Measurements from ENCODE around the gene POLDIP2. TPM values are rescaled to one million over a fixed set of nuclear protein-coding genes. Genes with fewer than 3 reads are reported as not detected.

POLDIP2 gene
- total and polyA plus RNA-seq, 2 of the 13 experiments (the other 11 are each of a cell fraction or from before 2014, with no cell fraction given): 85.9 to 114 TPM

GRCh38 chr17:28386391-28386790 lies 29.1 kb upstream of the POLDIP2 start:
- H2AFZ ChIP-seq (ENCODE audit: low read length): no peak overlapping the region
- H3K36me3 ChIP-seq (replicated peaks in 1 of 2; ENCODE audit: control insufficient read depth in 1 of 2, insufficient read depth in 2 of 2, low read length in 2 of 2): no peaks in the 10 kb centered on the region
- no peaks in the 10 kb centered on the region for H4K20me1 ChIP-seq (ENCODE audit: insufficient read depth, low read length)
- DNase-seq (ENCODE audit: low spot score) (no peak), FAIRE-seq (no peak), ATAC-seq (no peak)
- CTCF ChIA-PET (ENCODE audit: low intra/inter-chr PET ratio, low total read pairs): no interaction called here
- no peak overlapping the region for H3K9ac ChIP-seq (ENCODE audit: insufficient read depth, low read depth, low read length)
- in situ Hi-C loops (cut with HindIII; ENCODE audit: extremely low pct_ligation_motif_present, low pct_unique_long_range_greater_than_20kb) (no loop called here), intact Hi-C loops (cut with micrococcal nuclease; ENCODE audit: unreplicated experiment) (no loop called here)
- H3K27me3 ChIP-seq (ENCODE audit: control insufficient read depth in 1 of 2, insufficient read depth in 2 of 2, low read length in 2 of 2): no peaks in the 10 kb centered on the region
- no peaks in the 10 kb centered on the region for H3K9me3 ChIP-seq (ENCODE audit: low read length)
- H3K4me2 ChIP-seq (ENCODE audit: low read depth, low read length): no peak overlapping the region
- no peak overlapping the region for H3K4me3 ChIP-seq (replicated peaks in 1 of 3; ENCODE audit: insufficient read depth in 1 of 3, low read depth in 2 of 3, low read length in 3 of 3)
- TF ChIP-seq DMAP1 (CRISPR knock-in tag; IDR thresholded peaks at IDR 0.05) (no peak), ZNF280B (CRISPR knock-in tag; IDR thresholded peaks at IDR 0.05; ENCODE audit: borderline replicate concordance) (no peak), ZNF10 (CRISPR knock-in tag; IDR thresholded peaks at IDR 0.05; ENCODE audit: borderline replicate concordance, low read depth) (no peak), ZNF274 (CRISPR knock-in tag; IDR thresholded peaks at IDR 0.05) (no peak), NR2F2 (IDR thresholded peaks at IDR 0.05; ENCODE audit: borderline replicate concordance, low read depth) (no peak), CEBPZ (IDR thresholded peaks at IDR 0.05; ENCODE audit: low read length) (no peak), BCLAF1 (IDR thresholded peaks at IDR 0.05) (no peak), ATF7-NPFF (CRISPR knock-in tag; IDR thresholded peaks at IDR 0.05; ENCODE audit: low read depth) (no peak)
- no peak overlapping the region for H3K27ac ChIP-seq (ENCODE audit: extremely low read length, insufficient read depth, low read length)
- peaks cover 13% of the 10 kb centered on the region for H3K4me1 ChIP-seq (ENCODE audit: insufficient read depth, low read length)
- no TSS peak for BruUV-seq (replicated peaks)
- POLR2A ChIA-PET: no interaction called here
- no peaks in the 10 kb centered on the region for H3K79me2 ChIP-seq (ENCODE audit: insufficient read depth, low read length)
